ENCODE data around the gene SCARF2. TPM values are rescaled to one million over a fixed set of nuclear protein-coding genes. Genes with fewer than 3 reads are reported as not detected.
"Not testable (repeated sequence)": the region's sequence is repeated elsewhere in the genome, so short reads cannot be mapped to it uniquely, and the experiment has no call there.

The SCARF2 gene
- polyA plus RNA-seq, 1 donor from 2014 or later = 5.0 TPM

GRCh38 chr22:20471126-20471833, 33.7 kb upstream of the SCARF2 start:
- Histone ChIP-seq H3K27ac (ENCODE audit: low read length) (no peak overlapping the region), H3K27me3 (ENCODE audit: insufficient read depth, low read depth, low read length) (no peaks in the 10 kb centered on the region), H3K9me3 (ENCODE audit: low read length) (no peaks in the 10 kb centered on the region), H3K9me2 (ENCODE audit: insufficient read depth, low read length) (no peaks in the 10 kb centered on the region), H3K9ac (ENCODE audit: low read length) (no peak overlapping the region), H3F3A (ENCODE audit: insufficient read depth, low read length, poor library complexity, severe bottlenecking) (no peaks in the 10 kb centered on the region), H3K36me3 (ENCODE audit: insufficient read depth, low read length) (no peaks in the 10 kb centered on the region), H3K4me3 (ENCODE audit: low read length) (no peak overlapping the region), H3K79me2 (replicated peaks; ENCODE audit: insufficient read depth, low read length) (no peaks in the 10 kb centered on the region), H2AFZ (ENCODE audit: low read depth, low read length) (no peak overlapping the region), H4K20me1 (ENCODE audit: insufficient read depth) (no peaks in the 10 kb centered on the region), H3K4me2 (ENCODE audit: low read length) (no peak overlapping the region)
- TF ChIP-seq CTCF (IDR thresholded peaks at IDR 0.05; ENCODE audit: poor library complexity, severe bottlenecking) (no peak), SMC3 (conservative IDR thresholded peaks at IDR 0.05; ENCODE audit: poor library complexity) (no peak), EZH2 (IDR thresholded peaks at IDR 0.05; ENCODE audit: borderline replicate concordance, insufficient read depth, low read length, poor library complexity, severe bottlenecking) (no peak), EP300 (conservative IDR thresholded peaks at IDR 0.05; ENCODE audit: poor library complexity, severe bottlenecking) (no peak), MXI1 (conservative IDR thresholded peaks at IDR 0.05; ENCODE audit: poor library complexity, severe bottlenecking) (no peak)

GRCh38 chr22:20470525-20470924, 32.9 kb upstream of the SCARF2 start:
- H3K27ac ChIP-seq (ENCODE audit: low read length); H3K9me2 ChIP-seq (ENCODE audit: insufficient read depth, low read length); H3K79me2 ChIP-seq (replicated peaks; ENCODE audit: insufficient read depth, low read length): not testable (repeated sequence)

GRCh38 chr22:20469110-20469868, 31.7 kb upstream of the SCARF2 start:
- Histone ChIP-seq H3K9me2 (ENCODE audit: insufficient read depth, low read length) (no peaks in the 10 kb centered on the region), H2AFZ (ENCODE audit: low read depth, low read length) (no peak overlapping the region), H3K36me3 (ENCODE audit: insufficient read depth, low read length) (no peaks in the 10 kb centered on the region), H4K20me1 (ENCODE audit: insufficient read depth) (no peaks in the 10 kb centered on the region), H3K9me3 (ENCODE audit: low read length) (no peaks in the 10 kb centered on the region), H3K27me3 (ENCODE audit: insufficient read depth, low read depth, low read length) (no peaks in the 10 kb centered on the region), H3K4me2 (ENCODE audit: low read length) (no peak overlapping the region), H3K79me2 (replicated peaks; ENCODE audit: insufficient read depth, low read length) (no peaks in the 10 kb centered on the region), H3K4me3 (ENCODE audit: low read length) (no peak overlapping the region), H3F3A (ENCODE audit: insufficient read depth, low read length, poor library complexity, severe bottlenecking) (no peaks in the 10 kb centered on the region), H3K27ac (ENCODE audit: low read length) (no peak overlapping the region), H3K9ac (ENCODE audit: low read length) (no peak overlapping the region)
- TF ChIP-seq MXI1 (conservative IDR thresholded peaks at IDR 0.05; ENCODE audit: poor library complexity, severe bottlenecking) (no peak), EP300 (conservative IDR thresholded peaks at IDR 0.05; ENCODE audit: poor library complexity, severe bottlenecking) (no peak), REST (IDR thresholded peaks at IDR 0.05; ENCODE audit: borderline replicate concordance) (no peak), EZH2 (IDR thresholded peaks at IDR 0.05; ENCODE audit: borderline replicate concordance, insufficient read depth, low read length, poor library complexity, severe bottlenecking) (no peak), TAF1 (IDR thresholded peaks at IDR 0.05; ENCODE audit: low read depth) (no peak)

More at GRCh38 chr22:20470525-20470924, 32.9 kb upstream of the SCARF2 start:
- not testable (repeated sequence) for H3K4me3 ChIP-seq (ENCODE audit: low read length); H3F3A ChIP-seq (ENCODE audit: insufficient read depth, low read length, poor library complexity, severe bottlenecking); H3K9me3 ChIP-seq (ENCODE audit: low read length); H4K20me1 ChIP-seq (ENCODE audit: insufficient read depth); H2AFZ ChIP-seq (ENCODE audit: low read depth, low read length); H3K4me2 ChIP-seq (ENCODE audit: low read length); H3K36me3 ChIP-seq (ENCODE audit: insufficient read depth, low read length); H3K9ac ChIP-seq (ENCODE audit: low read length); H3K27me3 ChIP-seq (ENCODE audit: insufficient read depth, low read depth, low read length)

All from neural cell (in vitro differentiated cells).